H9 (cell line): ENCODE results near the gene CFAP77. TPM values are rescaled to one million over a fixed set of nuclear protein-coding genes. Genes with fewer than 3 reads are reported as not detected.

Experiments
- DNase-seq: peaks from one replicate; pipeline ENCODE4 v3.0.0-alpha.2; 2017
- H2AFZ ChIP-seq: one replicate; pipeline ENCODE4 v1.6.1; 2013; ENCODE audit warnings: mild to moderate bottlenecking, low read length, control low read depth, moderate library complexity
- H2AK5ac ChIP-seq: 2 replicates; pipeline ENCODE4 v1.6.1; 2013; ENCODE audit warnings: low read length, control low read depth, mixed read lengths; ENCODE audit not compliant: insufficient read length
- H2BK120ac ChIP-seq: one replicate; pipeline ENCODE4 v1.6.1; 2013; ENCODE audit warnings: low read depth, mild to moderate bottlenecking, low read length, control low read depth, inconsistent platforms; ENCODE audit not compliant: poor library complexity, severe bottlenecking
- H2BK12ac ChIP-seq: 2 replicates; pipeline ENCODE4 v1.6.1; 2013; ENCODE audit warnings: low read length, control low read depth, mixed read lengths, low read depth; ENCODE audit not compliant: insufficient read length
- H2BK15ac ChIP-seq: 2 replicates; pipeline ENCODE4 v1.6.1; 2013; ENCODE audit warnings: low read depth, low read length, control low read depth
- H2BK20ac ChIP-seq: one replicate; pipeline ENCODE4 v1.6.1; 2013; ENCODE audit warnings: low read depth, mild to moderate bottlenecking, low read length, control low read depth, inconsistent platforms; ENCODE audit not compliant: poor library complexity, severe bottlenecking
- H2BK5ac ChIP-seq: 2 replicates; pipeline ENCODE4 v1.6.1; 2013; ENCODE audit warnings: low read length, control low read depth, mixed read lengths; ENCODE audit not compliant: insufficient read length
- H3K14ac ChIP-seq: 2 replicates; pipeline ENCODE4 v1.6.1; 2013; ENCODE audit warnings: low read length, control low read depth; ENCODE audit not compliant: insufficient read depth
- H3K18ac ChIP-seq: 2 replicates; pipeline ENCODE4 v1.6.1; 2013; ENCODE audit warnings: low read depth, mild to moderate bottlenecking, mixed read lengths, low read length, control low read depth; ENCODE audit not compliant: insufficient read length
- H3K23ac ChIP-seq: 2 replicates; pipeline ENCODE4 v1.6.1; 2013; ENCODE audit warnings: low read length, control low read depth, mixed read lengths, low read depth; ENCODE audit not compliant: insufficient read length
- H3K23me2 ChIP-seq: 2 replicates; pipeline ENCODE4 v1.6.1; 2013; ENCODE audit warnings: low read depth, mild to moderate bottlenecking, mixed read lengths, low read length, control low read depth; ENCODE audit not compliant: insufficient read length, poor library complexity, severe bottlenecking
- H3K27ac ChIP-seq: 2 replicates; pipeline ENCODE4 v1.5.1; 2013; ENCODE audit warnings: low read length, control low read depth, mixed read lengths, low read depth; ENCODE audit not compliant: insufficient read length
- H3K27me3 ChIP-seq: 2 replicates; pipeline ENCODE4 v1.6.1; 2013; ENCODE audit warnings: low read length, control low read depth, inconsistent platforms; ENCODE audit not compliant: insufficient read depth
- H3K4ac ChIP-seq: 2 replicates; pipeline ENCODE4 v1.6.1; 2013; ENCODE audit warnings: low read depth, mild to moderate bottlenecking, control low read depth, inconsistent platforms, low read length, moderate library complexity
- H3K4me1 ChIP-seq: 2 replicates; pipeline ENCODE4 v1.6.1; 2013; ENCODE audit warnings: low read length, control low read depth, inconsistent platforms; ENCODE audit not compliant: insufficient read depth
- H3K4me2 ChIP-seq: 2 replicates; pipeline ENCODE4 v1.6.1; 2013; ENCODE audit warnings: low read length, control low read depth, mixed read lengths; ENCODE audit not compliant: insufficient read length, insufficient read depth
- H3K56ac ChIP-seq: 2 replicates; pipeline ENCODE4 v1.6.1; 2013; ENCODE audit warnings: low read depth, mild to moderate bottlenecking, mixed read lengths, low read length, control low read depth; ENCODE audit not compliant: insufficient read length
- H3K79me1 ChIP-seq: 2 replicates; pipeline ENCODE4 v1.6.1; 2013; ENCODE audit warnings: low read depth, mild to moderate bottlenecking, moderate library complexity, low read length, control low read depth, inconsistent platforms; ENCODE audit not compliant: insufficient read depth, poor library complexity, severe bottlenecking
- H3K79me2 ChIP-seq: 2 replicates; pipeline ENCODE4 v1.6.1; 2013; ENCODE audit warnings: low read length, control low read depth, inconsistent platforms; ENCODE audit not compliant: insufficient read depth
- H3K9ac ChIP-seq: 2 replicates; pipeline ENCODE4 v1.6.1; 2013; ENCODE audit warnings: low read length, control low read depth, mixed read lengths; ENCODE audit not compliant: insufficient read length; ENCODE audit errors: extremely low read depth
- H3K9me3 ChIP-seq: one replicate; pipeline ENCODE4 v1.6.1; 2013; ENCODE audit warnings: low read depth, low read length, inconsistent platforms; ENCODE audit not compliant: control insufficient read depth
- H3T11ph ChIP-seq: one replicate; pipeline ENCODE4 v1.6.1; 2013; ENCODE audit warnings: mild to moderate bottlenecking, low read length, control low read depth, inconsistent platforms
- H4K20me1 ChIP-seq: one replicate; pipeline ENCODE4 v1.6.1; 2013; ENCODE audit not compliant: control insufficient read depth, insufficient read length, insufficient read depth
- H4K5ac ChIP-seq: 2 replicates; pipeline ENCODE4 v1.6.1; 2013; ENCODE audit warnings: low read depth, mild to moderate bottlenecking, mixed read lengths, low read length, control low read depth; ENCODE audit not compliant: insufficient read length
- H4K8ac ChIP-seq: replicated peaks from 2 replicates; pipeline ENCODE4 v1.6.1; 2013; ENCODE audit warnings: low read length, control low read depth, mixed read lengths, low read depth; ENCODE audit not compliant: insufficient read length
- H4K91ac ChIP-seq: 2 replicates; pipeline ENCODE4 v1.6.1; 2013; ENCODE audit warnings: low read depth, mild to moderate bottlenecking, moderate library complexity, mixed read lengths, low read length, control low read depth; ENCODE audit not compliant: insufficient read length
- H3K27ac Mint-ChIP-seq, 3 experiments: 2 replicates in 2 of 3; 3 replicates in 1 of 3; pipeline ENCODE4 v1.8.0; 2020 to 2021; ENCODE audit warnings: mixed read lengths in 3 of 3, mild to moderate bottlenecking in 1 of 3, moderate library complexity in 1 of 3
- H3K27me3 Mint-ChIP-seq: 2 replicates; pipeline ENCODE4 v1.8.0; 2021; ENCODE audit warnings: low read depth, mild to moderate bottlenecking, moderate library complexity, mixed read lengths
- H3K36me3 Mint-ChIP-seq, 3 experiments: 2 replicates in 2 of 3; 3 replicates in 1 of 3; pipeline ENCODE4 v1.8.0; 2020 to 2021; ENCODE audit warnings: low read depth in 3 of 3, mixed read lengths in 3 of 3; ENCODE audit not compliant: insufficient read depth in 1 of 3
- H3K4me1 Mint-ChIP-seq, 2 experiments: 2 replicates each; pipeline ENCODE4 v1.8.0; 2020; ENCODE audit warnings: mixed read lengths in 2 of 2
- H3K4me3 Mint-ChIP-seq, 2 experiments: 2 replicates in 1 of 2; 3 replicates in 1 of 2; pipeline ENCODE4 v1.8.0; 2020 to 2021; ENCODE audit warnings: mild to moderate bottlenecking in 2 of 2, mixed read lengths in 2 of 2, moderate library complexity in 1 of 2
- H3K9me3 Mint-ChIP-seq, 2 experiments: 2 replicates in 1 of 2; 3 replicates in 1 of 2; pipeline ENCODE4 v1.8.0; 2020; ENCODE audit warnings: mild to moderate bottlenecking in 2 of 2, mixed read lengths in 2 of 2, moderate library complexity in 1 of 2
- CTCF ChIP-seq: fragments of 200-600 bp; sonication (generic); conservative IDR thresholded peaks from 3 replicates; pipeline ENCODE4 v1.8.0; 2021; ENCODE audit warnings: antibody characterized with exemption, mild to moderate bottlenecking
- WGBS: extraction: QIAGEN DNeasy Blood & Tissue Kit; methylation state at CpG from one replicate; pipeline ENCODE4 v1.1.7; 2013; ENCODE audit warnings: missing lambda C conversion rate, low lambda C conversion rate, mixed read lengths; ENCODE audit not compliant: insufficient read length; ENCODE audit errors: extremely low coverage; 5-methylcytosine and 5-hydroxymethylcytosine counted together
- total RNA-seq: library from RNA; stranded (reverse); gene quantifications from 2 replicates; pipeline ENCODE4 v1.2.1, GENCODE V29; 2021

The CFAP77 gene
- total RNA-seq, 1 experiment from 2014 or later: 0.72 TPM

GRCh38 chr9:132384376-132384775, 25.6 kb upstream of the CFAP77 start:
- H4K5ac ChIP-seq: no peak overlapping the region
- no peak overlapping the region for H3K4ac ChIP-seq
- no peaks in the 10 kb centered on the region for H4K20me1 ChIP-seq
- H3K23ac ChIP-seq: no peak overlapping the region
- no peaks in the 10 kb centered on the region for H3K27me3 Mint-ChIP-seq
- peaks cover 26 to 84% (median 65%) of the 10 kb centered on the region in 3 experiments; a peak in 6 of 7 replicates for H3K36me3 Mint-ChIP-seq
- no peaks in the 10 kb centered on the region for H3K4me1 ChIP-seq
- no peak overlapping the region for H3T11ph ChIP-seq
- H2AK5ac ChIP-seq: no peak overlapping the region
- H3K56ac ChIP-seq: no peak overlapping the region
- H3K4me2 ChIP-seq: no peak overlapping the region
- no peak overlapping the region for H3K27ac Mint-ChIP-seq
- H3K4me1 Mint-ChIP-seq: no peaks in the 10 kb centered on the region
- H4K8ac ChIP-seq: no peak overlapping the region
- H2BK15ac ChIP-seq: no peak overlapping the region
- H2BK12ac ChIP-seq: no peak overlapping the region
- no peaks in the 10 kb centered on the region for H3K23me2 ChIP-seq
- H3K9ac ChIP-seq: no peak overlapping the region
- no peak for TF ChIP-seq CTCF
- no peaks in the 10 kb centered on the region for H3K9me3 Mint-ChIP-seq
- H3K79me2 ChIP-seq: no peaks in the 10 kb centered on the region
- H3K4me3 Mint-ChIP-seq: no peak overlapping the region
- no peaks in the 10 kb centered on the region for H3K27me3 ChIP-seq
- no peak overlapping the region for H2AFZ ChIP-seq
- H2BK20ac ChIP-seq: no peak overlapping the region
- H3K14ac ChIP-seq: no peak overlapping the region
- no peak overlapping the region for H4K91ac ChIP-seq
- no peak overlapping the region for H3K18ac ChIP-seq
- no CpG with 5 or more reads among the region's 8 CpGs for WGBS
- H3K27ac ChIP-seq: no peak overlapping the region
- no peaks in the 10 kb centered on the region for H3K79me1 ChIP-seq
- no peak overlapping the region for H2BK120ac ChIP-seq
- no peaks in the 10 kb centered on the region for H3K9me3 ChIP-seq
- DNase-seq: no peak
- H2BK5ac ChIP-seq: no peak overlapping the region
